HG03060 (cell line): ENCODE measurements around the gene DAB1.

ENCODE experiments used
- ATAC-seq: cut with Tn5 transposase; IDR thresholded peaks from one replicate; pipeline ENCODE4 v1.9.1; 2021; ENCODE audit warnings: low read depth, moderate number of reproducible peaks; ENCODE audit not compliant: unreplicated experiment

Gene DAB1

GRCh38 chr1:57134803-57135202 is 289.1 kb downstream of the DAB1 start:
- ATAC-seq = no peak

- no peak for ATAC-seq
These were observed 290.2 kb downstream of the DAB1 start for GRCh38 chr1:57133686-57134085.

GRCh38 chr1:57132993-57133622 is 290.8 kb downstream of the DAB1 start:
- no peak for ATAC-seq

GRCh38 chr1:57131701-57132394 is 292.0 kb downstream of the DAB1 start:
- no peak for ATAC-seq

- ATAC-seq = no peak
These were observed 292.6 kb downstream of the DAB1 start for GRCh38 chr1:57131257-57131656.

- ATAC-seq = no peak
These were observed 294.0 kb downstream of the DAB1 start for GRCh38 chr1:57129865-57130264.

- ATAC-seq = no peak
These were observed 295.9 kb downstream of the DAB1 start for GRCh38 chr1:57127976-57128375.

GRCh38 chr1:57124768-57125446 is 299.0 kb downstream of the DAB1 start:
- no peak for ATAC-seq

- ATAC-seq = no peak
These were observed 299.7 kb downstream of the DAB1 start for GRCh38 chr1:57124170-57124569.

GRCh38 chr1:57122031-57122430 is 301.8 kb downstream of the DAB1 start:
- no peak for ATAC-seq

- ATAC-seq = no peak
These were observed 304.8 kb downstream of the DAB1 start for GRCh38 chr1:57118948-57119603.

GRCh38 chr1:57117753-57118152 is 306.1 kb downstream of the DAB1 start:
- no peak for ATAC-seq

GRCh38 chr1:57116871-57117270 is 307.0 kb downstream of the DAB1 start:
- no peak for ATAC-seq

- ATAC-seq = no peak
These were observed 308.7 kb downstream of the DAB1 start for GRCh38 chr1:57115030-57115614.

GRCh38 chr1:57112148-57112547 is 311.7 kb downstream of the DAB1 start:
- no peak for ATAC-seq

- no peak for ATAC-seq
These were observed 312.7 kb downstream of the DAB1 start for GRCh38 chr1:57111175-57111574.

- ATAC-seq = no peak
These were observed 314.0 kb downstream of the DAB1 start for GRCh38 chr1:57109883-57110282.

GRCh38 chr1:57109247-57109646 is 314.6 kb downstream of the DAB1 start:
- ATAC-seq = no peak

- no peak for ATAC-seq
These were observed 317.6 kb downstream of the DAB1 start for GRCh38 chr1:57106296-57106695.

- ATAC-seq = no peak
These were observed 321.1 kb downstream of the DAB1 start for GRCh38 chr1:57102561-57103326.
